Islet of Langerhans (tissue), 1 donor: ENCODE results near the gene PLA2G4A.
A peak's percentile ranks its signal among the peaks of the same experiment; 100 is the strongest.

ENCODE experiments used
- FAIRE-seq: peaks from one replicate; lab custom pipeline; 2011; peaks lifted over from hg19 to GRCh38; lab: Jason Lieb, UNC

PLA2G4A gene

DNA sequence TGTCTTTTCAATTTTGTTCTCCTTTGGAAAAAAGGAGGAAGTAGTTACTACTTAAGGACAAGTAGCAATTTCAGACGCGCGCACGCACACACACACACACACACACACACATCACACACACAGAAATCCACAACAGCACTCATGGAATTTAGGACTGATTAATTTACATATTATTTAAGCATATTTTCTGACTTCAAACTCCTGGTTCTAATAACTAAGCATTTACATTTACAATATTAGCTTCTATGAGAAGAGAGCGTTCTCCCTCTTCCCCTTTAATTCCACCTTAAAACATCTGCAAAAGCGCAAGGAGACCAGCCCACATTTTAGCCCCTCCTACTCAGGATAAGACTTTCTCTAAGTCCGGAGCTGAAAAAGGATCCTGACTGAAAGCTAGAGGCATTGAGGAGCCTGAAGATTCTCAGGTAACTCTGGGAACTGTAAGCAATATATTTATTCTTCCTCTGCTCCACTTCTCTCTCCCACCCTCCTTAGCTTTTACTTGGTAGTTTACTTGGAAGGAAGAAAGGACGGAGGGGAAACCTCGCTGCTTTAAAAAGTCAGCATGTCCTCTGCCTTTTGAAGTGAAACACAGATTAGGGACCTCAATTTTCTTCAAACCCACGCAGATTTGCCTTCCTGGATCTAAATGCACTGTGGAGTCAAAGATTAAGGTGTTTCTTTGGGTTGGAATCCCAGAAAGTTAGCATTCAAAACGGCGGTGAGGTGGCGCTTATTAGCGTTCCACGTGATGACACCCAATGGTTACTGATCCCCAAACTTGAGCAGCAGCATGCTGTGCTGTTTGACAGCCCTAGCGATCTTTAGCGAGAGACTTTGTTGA, at the start of gene PLA2G4A:
PLA2G4A (plus strand) TSS at position 339 of the 844 bp plus-strand sequence. CDS start 25,406 bp downstream, outside the sequence.
- FAIRE-seq, result no peak

DNA sequence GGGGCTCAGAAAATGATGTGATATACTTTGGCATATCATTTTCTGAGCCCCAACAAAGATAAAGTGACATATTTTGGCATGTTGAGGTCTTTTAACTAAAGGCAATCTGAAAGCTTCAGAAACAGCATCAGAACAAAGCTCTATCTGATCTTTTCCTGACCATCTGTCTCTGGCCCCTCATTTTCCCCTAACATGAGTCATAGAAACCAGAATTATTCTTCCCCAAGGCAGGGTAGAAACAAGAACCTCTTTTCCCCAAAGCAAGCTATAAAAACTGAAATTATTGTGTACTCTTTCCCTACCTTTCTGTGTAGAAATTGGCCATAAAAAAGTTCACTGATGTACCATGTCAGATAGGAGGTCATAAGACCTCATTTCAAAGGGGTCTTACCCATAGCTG, 48.7 kb upstream of the PLA2G4A start:
- no peak for FAIRE-seq

DNA sequence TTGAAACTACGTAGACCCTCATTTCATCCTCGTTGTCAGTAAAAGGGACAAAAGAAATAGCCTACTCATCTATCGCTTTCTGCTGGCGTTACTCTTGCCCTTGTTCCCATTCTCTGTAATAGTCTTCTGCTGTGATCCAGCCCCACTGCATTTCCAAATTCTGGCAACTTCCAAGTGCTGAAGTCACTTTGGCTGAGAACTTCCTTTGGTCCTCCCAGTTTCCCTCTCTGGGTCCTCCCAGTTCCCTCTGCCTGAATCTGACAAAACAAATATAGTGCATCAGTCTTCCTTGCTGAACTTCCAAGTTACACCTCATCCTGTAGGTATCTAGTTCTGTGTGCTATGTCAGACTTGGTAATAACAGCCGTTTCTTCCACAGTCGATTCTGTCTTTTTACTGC, 47.0 kb upstream of the PLA2G4A start:
- FAIRE-seq, result no peak

DNA sequence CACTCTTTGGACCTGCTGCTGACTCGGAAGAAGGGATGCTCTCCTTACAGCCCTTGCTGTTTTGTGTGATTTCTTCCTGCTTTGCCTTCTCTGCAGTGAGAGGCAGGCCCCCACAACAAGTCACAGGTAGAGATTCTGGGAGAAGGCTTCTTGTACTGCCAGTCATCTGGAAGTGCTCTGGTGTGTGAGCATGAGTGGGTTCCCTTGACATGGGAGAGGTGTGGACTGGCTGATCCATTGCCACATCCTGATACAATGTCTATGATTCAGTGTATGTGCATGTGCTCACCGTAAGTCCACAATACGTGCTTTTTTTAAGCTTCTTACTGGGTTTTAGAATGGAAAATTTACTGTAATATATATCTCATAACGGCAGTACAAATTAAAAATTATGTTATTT, 46.0 kb upstream of the PLA2G4A start:
- FAIRE-seq, result no peak

DNA sequence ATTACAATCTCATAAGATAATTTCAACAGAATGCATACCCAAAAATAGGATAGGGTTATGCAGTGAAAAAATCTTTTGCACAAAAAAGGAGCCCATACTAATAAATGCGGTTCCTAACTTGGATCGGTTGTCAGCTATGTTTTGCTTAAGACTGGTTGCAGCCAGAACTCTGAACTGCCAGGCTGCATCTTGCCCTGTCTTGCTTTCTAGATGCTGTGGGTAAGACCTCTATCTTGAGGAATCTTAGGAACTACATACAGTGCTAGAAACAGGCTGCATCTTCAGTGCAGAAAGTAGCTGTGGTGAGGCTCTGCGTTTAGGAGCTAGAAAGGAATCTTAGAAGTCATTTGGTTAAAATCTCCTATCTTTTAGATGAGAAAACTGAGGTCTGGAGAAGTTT, 45.6 kb upstream of the PLA2G4A start:
- FAIRE-seq, result no peak

DNA sequence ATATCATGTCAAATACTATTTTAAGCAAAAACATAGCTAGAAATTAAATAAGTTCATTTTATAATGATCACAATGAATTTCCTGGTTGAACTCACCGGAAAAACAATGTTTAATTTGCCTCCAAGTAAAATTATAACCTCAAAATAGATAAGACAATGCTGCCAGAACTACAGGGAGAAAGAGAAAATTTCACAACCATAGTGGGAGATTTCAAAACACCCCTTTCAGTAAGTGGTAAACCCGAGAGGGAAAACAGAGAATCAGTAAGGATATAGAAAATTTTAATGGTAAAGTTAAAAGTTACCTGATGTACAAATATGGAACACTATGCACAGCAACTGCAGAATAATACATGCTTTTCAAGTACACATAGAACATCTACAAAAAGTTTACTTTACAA, 43.2 kb upstream of the PLA2G4A start:
- no peak for FAIRE-seq

DNA sequence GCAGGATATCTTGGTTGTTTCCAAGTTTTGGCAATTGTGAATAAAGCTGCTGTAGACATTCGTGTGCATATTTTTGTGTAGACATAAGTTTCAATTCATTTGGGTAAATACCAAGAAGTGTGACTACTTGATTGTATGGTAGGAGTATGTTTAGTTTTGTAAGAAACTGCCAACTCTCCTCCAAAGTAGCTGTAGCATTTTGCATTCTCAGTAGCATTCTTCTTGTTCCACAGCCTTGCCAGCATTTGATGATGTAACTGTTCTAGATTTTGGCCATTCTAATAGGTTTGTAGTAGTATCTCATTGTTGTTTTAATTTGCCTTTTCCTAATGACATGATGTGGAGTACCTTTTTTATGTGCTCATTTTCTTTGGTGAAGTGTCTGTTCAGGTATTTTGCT, 38.6 kb upstream of the PLA2G4A start:
- FAIRE-seq, result no peak

DNA sequence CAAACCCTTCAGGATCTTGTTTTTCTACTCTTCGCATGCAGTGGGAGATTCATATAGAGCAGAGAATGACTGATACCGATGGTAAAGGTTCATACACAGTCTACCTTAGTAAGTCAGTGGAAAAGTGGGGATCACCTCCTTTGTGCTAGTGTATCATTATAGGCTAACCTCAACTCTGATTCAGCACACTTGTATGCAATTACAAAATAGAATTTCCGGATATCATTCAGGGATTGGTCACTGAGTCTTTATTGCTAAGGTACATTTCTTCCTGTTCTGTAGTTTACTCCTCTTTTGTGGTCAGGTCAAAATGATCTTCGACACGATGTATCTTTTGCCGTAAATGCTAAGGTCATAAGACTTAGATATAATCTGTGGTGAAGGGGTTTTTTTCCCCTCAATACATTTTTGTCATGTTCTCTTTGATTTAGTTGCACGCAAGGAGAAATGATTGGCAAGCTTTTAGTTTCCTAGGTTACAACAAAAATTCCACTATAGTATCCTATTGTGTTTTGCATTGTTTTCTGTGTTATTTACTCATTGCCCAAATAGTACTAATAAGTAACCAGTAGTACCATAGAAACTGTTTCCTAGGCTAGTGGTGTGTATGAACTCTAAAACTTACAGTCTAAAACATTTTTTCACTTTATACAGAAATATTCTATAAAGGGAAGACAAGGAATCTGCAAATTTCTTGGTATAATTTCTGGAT, 35.7 kb upstream of the PLA2G4A start:
- no peak for FAIRE-seq

DNA sequence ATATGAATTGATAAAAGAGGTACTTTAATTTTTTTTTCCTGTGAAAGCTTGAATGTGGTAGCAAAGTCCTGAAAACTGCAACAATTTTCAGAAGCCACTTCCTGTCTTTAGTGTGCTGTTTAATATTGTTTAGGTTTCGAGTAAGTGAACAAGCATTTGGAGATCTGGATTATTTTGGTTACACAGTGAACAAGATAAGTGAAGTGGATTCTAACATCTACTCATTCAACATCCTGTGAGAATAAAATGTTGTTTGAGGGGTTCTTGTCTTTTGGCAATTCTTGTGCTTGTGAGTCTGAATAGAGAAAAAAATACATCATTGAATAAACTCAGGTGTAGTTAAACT, 35.2 kb upstream of the PLA2G4A start:
- FAIRE-seq, result peak; percentile 17

DNA sequence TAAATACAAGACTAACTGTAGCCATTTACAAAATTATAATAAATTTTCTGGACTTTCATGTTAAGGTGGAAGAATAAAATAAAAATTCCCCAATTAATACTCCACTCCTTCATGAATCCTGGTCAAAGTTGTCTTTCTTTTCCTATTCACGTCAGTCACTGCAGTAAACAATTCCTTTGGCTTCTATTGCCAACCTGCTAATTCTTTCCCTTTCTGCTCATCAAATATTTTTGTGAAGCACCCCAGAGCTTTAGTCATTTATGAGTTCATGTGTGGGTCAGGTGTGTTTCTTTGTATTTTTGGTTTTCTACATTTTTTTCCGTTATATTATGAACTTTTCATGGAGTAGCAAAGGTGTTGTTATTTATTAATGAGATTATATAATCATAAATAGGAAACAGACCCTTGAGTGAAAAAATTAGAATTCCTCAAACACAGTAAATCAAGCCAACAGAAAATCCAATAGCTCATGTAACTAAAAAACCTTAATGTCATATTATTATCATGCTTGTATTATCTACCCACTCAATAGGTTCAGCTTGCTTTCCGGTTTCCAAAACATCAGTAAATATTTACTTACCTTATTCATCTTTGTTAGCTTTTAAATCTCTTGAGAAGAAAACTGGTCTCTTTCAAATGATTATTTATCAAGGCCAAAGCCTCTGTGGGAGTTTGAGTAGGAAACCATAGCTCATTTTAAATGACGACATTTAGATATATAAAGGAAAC, 29.6 kb upstream of the PLA2G4A start:
- peak; percentile 93 for FAIRE-seq

DNA sequence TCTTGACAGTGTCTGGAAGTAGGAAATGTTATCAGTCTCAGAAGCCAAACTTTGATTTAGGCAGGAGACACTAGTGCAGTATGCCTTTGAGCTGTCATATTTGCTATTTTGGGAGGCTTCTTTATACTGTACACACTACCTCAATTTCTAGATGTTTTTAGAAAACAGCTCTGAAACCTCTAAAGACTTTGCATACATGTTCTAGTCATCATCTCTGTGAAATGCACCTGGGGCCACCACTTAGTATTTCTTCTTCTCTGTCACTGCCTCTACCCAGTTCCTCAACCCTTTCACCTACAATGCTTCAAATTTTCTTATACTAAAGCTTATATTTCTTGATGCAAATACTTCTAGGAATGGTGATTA, 29.1 kb upstream of the PLA2G4A start:
- FAIRE-seq, result no peak

DNA sequence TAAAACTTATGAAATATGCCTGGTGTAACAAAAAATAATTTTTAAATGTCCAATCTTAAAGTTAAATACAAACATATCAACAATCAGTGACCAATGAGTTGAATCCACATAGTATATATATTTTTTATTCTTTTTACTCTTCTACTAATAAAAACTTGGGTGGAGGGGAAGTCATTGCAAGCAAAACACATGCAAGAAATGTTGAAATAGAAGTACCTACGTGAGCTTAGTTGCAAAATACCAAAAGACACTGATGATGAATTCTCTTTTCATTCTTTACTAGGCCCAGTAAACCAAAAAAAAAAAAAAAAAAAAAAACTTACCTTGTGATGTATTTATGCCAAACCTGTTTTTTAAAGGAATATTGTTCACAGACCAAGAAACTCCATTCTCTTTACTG, 26.4 kb upstream of the PLA2G4A start:
- no peak for FAIRE-seq

DNA sequence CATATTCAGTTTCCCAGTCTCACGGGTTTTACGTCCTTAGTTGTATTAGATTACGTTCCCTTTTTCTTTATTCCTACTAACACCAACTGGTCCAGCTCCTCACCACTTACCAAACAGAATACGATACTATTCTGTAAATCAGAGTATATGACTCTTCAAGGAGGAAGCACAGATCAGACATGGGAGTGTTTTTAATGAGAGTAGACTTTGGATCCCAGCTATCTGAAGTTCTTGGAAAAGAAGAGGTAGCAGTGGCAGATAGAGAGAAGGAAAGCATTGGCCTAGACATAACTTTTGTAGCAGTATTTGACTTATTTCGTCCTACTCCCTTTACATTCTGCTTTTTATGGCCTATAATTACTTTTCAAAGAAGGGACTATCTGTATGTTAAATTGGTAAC, 24.1 kb upstream of the PLA2G4A start:
- FAIRE-seq, result no peak

DNA sequence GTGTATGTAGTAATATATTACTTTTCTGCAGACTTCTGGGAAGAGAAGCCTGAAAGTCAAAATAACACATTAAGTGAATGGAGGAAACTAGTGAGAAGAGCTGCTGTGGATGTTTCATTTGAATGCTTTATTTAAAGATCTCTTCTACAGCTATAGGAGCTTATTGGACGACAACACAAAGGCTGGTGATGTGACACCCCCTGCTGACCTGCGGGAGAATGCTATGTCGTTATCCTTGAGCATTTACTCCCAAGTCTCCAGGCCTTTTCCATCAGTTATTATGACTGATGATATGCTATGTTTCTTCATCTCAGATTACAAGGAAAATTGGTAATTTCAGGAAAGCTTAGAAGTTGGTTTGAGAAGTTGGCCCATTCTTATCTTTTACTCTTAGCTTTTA, 22.3 kb upstream of the PLA2G4A start:
- FAIRE-seq, result no peak

DNA sequence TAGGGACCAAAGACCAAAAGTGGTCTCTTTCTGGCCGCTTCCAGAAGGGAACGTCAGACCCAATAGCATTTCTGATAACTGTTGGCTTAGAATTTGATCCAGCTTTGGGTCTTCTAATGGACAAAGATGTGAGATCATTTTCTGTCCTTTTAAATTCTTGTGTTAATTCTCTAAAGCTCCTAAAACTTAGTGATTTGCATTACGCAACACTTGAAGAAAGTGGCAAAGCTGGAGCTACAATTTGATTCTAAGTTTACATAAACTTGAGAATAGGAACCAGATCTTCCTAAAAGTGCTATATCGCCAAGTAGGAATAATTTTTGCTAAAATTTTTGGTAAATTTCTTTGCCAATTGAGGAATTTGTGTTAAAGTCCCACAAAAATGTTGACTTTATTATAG, 21.6 kb upstream of the PLA2G4A start:
- FAIRE-seq, result no peak

DNA sequence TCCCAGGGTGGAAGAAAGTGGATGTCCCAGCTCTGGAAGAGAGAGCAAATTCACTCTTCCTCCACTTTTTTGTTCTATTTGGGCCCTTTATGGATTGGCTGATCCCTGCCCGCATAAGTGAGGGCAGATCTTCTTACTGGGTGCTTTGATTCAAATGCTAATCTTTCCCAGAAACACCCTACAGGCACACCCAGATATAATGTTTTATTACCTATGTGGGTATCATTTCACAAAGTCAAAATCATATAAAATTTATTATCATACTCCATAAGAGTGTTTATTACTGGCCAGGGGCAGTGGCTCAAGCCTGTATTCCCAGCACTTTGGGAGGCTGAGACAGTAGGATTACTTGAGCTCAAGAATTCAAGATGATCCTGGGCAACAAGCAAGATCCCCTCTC, 16.9 kb upstream of the PLA2G4A start:
- FAIRE-seq, result no peak

DNA sequence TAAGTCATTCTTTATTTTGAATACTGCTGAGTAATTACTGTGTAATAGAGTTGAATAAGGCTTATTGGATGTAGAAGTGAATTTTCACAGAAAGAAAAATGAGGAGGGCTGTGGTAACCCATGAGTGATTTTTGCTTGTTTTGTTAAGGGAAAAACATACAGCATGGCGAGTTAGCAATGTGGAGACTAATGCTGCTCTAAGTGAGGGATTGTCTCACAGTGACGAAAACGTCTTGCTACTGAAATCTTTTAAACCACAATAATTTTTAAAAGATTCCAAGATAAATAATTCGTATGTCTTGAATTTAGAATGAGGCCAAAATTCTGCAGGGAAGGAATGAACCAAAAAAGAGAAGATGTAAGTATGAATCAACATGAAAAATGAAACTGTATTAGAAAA, 16.2 kb upstream of the PLA2G4A start:
- FAIRE-seq, result no peak

DNA sequence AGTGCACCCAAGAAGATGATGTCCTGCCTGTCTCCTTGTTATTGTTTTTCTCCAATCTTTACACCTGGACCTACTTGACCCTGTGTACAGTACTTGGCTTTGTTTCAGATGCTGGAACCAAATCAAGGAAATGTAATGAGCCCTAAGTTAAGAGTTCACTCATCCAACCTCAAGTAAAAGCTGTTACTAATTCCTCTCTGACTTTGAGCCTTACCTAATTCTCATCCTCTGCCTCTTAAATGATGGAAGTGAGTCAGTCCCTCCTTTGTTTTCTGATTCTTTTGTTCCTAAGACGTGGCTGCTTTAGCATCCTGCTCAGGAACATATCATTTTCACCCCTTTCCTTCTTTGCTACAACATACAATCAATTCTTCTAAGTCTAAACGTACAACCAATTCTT, 15.3 kb upstream of the PLA2G4A start:
- FAIRE-seq, result no peak

DNA sequence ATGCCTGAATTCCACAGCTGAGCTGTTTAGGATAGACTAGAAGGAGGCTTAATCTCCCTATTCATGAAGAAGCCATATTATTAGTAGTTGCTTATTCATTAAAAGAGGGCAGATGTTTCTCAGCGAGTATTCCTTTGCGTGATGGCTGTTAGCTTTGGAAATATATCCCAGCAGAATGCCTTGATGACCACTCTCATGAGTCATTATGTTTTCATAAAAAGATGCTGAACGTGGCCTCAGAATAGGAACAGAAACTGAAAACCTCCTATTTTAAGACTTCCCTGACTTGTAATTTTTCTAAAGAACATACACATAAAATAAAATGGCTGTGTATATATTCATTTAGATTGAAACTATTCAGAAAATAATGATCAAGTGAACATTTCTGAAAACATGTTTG, 9.6 kb upstream of the PLA2G4A start:
- FAIRE-seq, result no peak

DNA sequence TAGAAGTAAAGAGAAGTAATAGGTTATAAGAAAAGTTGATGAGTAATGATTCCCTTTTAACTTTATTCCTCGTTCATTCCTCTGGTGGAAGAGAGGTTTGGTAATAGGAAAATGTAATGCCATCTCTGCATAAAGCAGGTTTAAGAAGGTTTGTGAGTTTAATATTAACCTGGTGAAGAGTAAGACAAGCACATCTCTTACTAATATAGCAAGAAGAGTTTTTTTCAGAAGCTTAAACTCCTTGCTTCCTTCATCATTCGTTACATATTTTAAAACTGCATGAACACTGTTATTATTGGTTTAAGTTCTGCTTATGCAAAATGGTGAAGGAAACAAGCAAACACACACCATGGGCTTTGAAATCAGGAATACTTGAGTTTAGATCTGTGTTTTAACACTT, 9.2 kb upstream of the PLA2G4A start:
- no peak for FAIRE-seq

DNA sequence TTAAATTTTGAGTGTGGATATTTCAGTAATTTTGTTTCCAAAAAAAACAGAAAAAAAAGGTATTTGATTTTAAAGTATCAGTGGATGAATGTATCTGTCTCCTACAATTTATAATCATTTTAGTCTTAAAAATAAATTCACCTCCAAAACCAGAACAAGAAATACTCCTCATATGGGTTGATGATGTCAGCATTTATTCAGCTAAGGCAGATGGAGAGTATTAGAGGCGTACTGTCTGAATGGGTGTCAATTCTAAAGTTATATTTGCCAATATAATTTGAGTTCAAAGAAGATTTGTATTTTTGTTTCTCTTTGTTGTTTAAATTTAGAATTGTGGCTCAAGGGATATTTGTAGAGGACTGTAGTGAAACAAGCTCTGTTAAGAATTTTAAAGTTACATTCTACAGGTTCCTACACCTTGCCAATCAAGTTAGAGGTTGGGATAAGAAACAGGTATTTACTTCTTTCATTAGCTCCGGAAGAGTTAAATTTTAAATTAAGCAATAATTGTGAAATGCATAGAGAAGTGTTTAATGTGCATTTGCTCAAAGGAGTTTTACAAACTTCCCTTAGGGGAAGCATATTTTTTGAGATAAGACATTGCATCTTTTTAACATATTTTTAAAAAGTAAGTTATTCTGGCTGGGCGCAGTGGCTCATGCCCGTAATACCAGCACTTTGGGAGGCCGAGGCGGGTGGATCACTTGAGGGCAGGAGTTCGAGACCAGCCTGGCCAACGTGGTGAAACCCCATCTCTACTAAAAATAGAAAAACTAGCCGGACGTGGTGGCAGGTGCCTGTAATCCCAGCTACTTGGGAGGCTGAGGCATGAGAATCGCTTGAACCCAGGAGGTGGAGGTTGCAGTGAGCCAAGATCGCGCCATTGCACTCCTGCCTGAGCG, 1.2 kb downstream of the PLA2G4A start:
- FAIRE-seq, result peak; percentile 61

DNA sequence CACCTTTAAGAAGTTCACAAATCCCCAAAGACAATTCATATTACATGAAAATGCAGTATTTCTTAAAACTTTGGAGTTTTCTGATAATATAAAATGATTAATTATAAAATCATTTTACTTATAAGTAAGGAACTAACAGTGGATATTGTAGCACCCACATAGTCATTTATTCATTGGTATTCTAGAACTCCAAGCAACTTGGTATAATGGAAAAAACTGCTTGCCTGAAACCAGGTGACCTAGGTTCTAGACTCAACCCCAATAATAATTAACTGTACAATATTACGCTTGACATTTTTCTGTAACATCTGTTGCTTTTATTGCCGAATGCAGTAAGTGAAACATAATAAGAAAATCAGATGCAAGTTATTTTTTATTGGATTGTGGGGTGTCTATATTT, 2.4 kb downstream of the PLA2G4A start:
- no peak for FAIRE-seq
